Tibial artery (tissue), 4 donors: ENCODE results near the gene BTG4.

Experiments used
- DNase-seq, 2 donors: peaks; one replicate each; pipeline ENCODE4 v3.0.0-alpha.2; 2019
- H3K27ac ChIP-seq, 2 donors: fragments of 200-600 bp; sonication (generic) in 1 of 2; 1 replicate in 1 of 2; 2 replicates in 1 of 2; pipeline ENCODE4 v1.5.1; 2018 to 2019; ENCODE audit warnings: mild to moderate bottlenecking in 1 of 2
- H3K27me3 ChIP-seq, 2 donors: fragments of 200-600 bp; sonication (generic) in 1 of 2; one replicate each; pipeline versions ENCODE4 v1.5.1 to v1.6.0; 2016 to 2019
- H3K36me3 ChIP-seq, 3 donors: fragments of 200-600 bp; sonication (generic) in 2 of 3; one replicate each; pipeline ENCODE4 v1.5.1; 2016 to 2019; ENCODE audit warnings: mild to moderate bottlenecking in 2 of 3
- H3K4me1 ChIP-seq, 4 donors: fragments of 200-600 bp; sonication (generic) in 2 of 4; 1 replicate in 3 of 4; 2 replicates in 1 of 4; pipeline ENCODE4 v1.5.1; 2016 to 2019
- H3K4me3 ChIP-seq, 2 donors: fragments of 200-600 bp; sonication (generic) in 1 of 2; 1 replicate in 1 of 2; 2 replicates in 1 of 2; pipeline ENCODE4 v1.5.1; 2018 to 2019; ENCODE audit warnings: mild to moderate bottlenecking in 2 of 2
- H3K9me3 ChIP-seq, 3 donors: fragments of 200-600 bp; sonication (generic) in 1 of 3; one replicate each; pipeline ENCODE4 v1.5.1; 2016 to 2019
- CTCF ChIP-seq, 2 experiments: fragments of 200-600 bp in 1 of 2; fragments of 450-650 bp in 1 of 2; IDR thresholded peaks; one replicate each; pipeline ENCODE4 v1.5.1; 2017 to 2019; ENCODE audit warnings: antibody characterized with exemption in 2 of 2, mild to moderate bottlenecking in 1 of 2, moderate library complexity in 1 of 2
- intact Hi-C: fragments of 100-400 bp; cut with DNase I; formaldehyde crosslinking; loops from one replicate; pipeline ENCODE4 v1.15.0; 2023; ENCODE audit warnings: low total_unique reads

The BTG4 gene

GRCh38 chr11:111474432-111474831 lies 37.8 kb downstream of the BTG4 start:
- DNase-seq: no peak
- no peak for TF ChIP-seq CTCF (IDR thresholded peaks at IDR 0.05)
- H3K27me3 ChIP-seq: peaks cover 0 to 7% of the 10 kb centered on the region in 2 donors
- no peak overlapping the region for H3K4me3 ChIP-seq
- H3K36me3 ChIP-seq: no peaks in the 10 kb centered on the region
- H3K9me3 ChIP-seq: no peaks in the 10 kb centered on the region
- intact Hi-C loops: no loop called here
- H3K27ac ChIP-seq: no peak overlapping the region
- H3K4me1 ChIP-seq: no peaks in the 10 kb centered on the region

- intact Hi-C loops: no loop called here
- H3K27me3 ChIP-seq: no peaks in the 10 kb centered on the region
- TF ChIP-seq CTCF (IDR thresholded peaks at IDR 0.05): no peak
- H3K4me1 ChIP-seq: no peaks in the 10 kb centered on the region
- no peak overlapping the region for H3K4me3 ChIP-seq
- no peaks in the 10 kb centered on the region for H3K9me3 ChIP-seq
- H3K36me3 ChIP-seq: no peaks in the 10 kb centered on the region
- no peak overlapping the region for H3K27ac ChIP-seq
- no peak for DNase-seq
These were observed 40.0 kb downstream of the BTG4 start for GRCh38 chr11:111472228-111472627.

- DNase-seq: no peak
These were observed 43.0 kb downstream of the BTG4 start for GRCh38 chr11:111469200-111469599.

GRCh38 chr11:111466615-111467014 lies 45.6 kb downstream of the BTG4 start:
- H3K36me3 ChIP-seq: no peaks in the 10 kb centered on the region
- H3K27ac ChIP-seq: no peak overlapping the region
- intact Hi-C loops: no loop called here
- H3K4me3 ChIP-seq: no peak overlapping the region
- H3K27me3 ChIP-seq: peaks cover 0 to 2% of the 10 kb centered on the region in 2 donors
- no peaks in the 10 kb centered on the region for H3K4me1 ChIP-seq
- TF ChIP-seq CTCF (IDR thresholded peaks at IDR 0.05): no peak
- no peaks in the 10 kb centered on the region for H3K9me3 ChIP-seq
- DNase-seq: no peak

More at GRCh38 chr11:111469200-111469599, 43.0 kb downstream of the BTG4 start:
- intact Hi-C loops: no loop called here
- Histone ChIP-seq H3K27ac (no peak overlapping the region), H3K9me3 (no peaks in the 10 kb centered on the region), H3K4me3 (no peak overlapping the region), H3K4me1 (no peaks in the 10 kb centered on the region), H3K27me3 (peaks cover 0 to 2% of the 10 kb centered on the region in 2 donors), H3K36me3 (no peaks in the 10 kb centered on the region)
- TF ChIP-seq CTCF (IDR thresholded peaks at IDR 0.05): no peak

- peaks cover 0 to 8% of the 10 kb centered on the region in 2 donors for H3K27me3 ChIP-seq
- H3K27ac ChIP-seq: no peak overlapping the region
- no peaks in the 10 kb centered on the region for H3K36me3 ChIP-seq
- H3K4me1 ChIP-seq: no peaks in the 10 kb centered on the region
- DNase-seq: no peak
- H3K9me3 ChIP-seq: no peaks in the 10 kb centered on the region
- no peak overlapping the region for H3K4me3 ChIP-seq
- no peak for TF ChIP-seq CTCF (IDR thresholded peaks at IDR 0.05)
- intact Hi-C loops: no loop called here
These were observed 46.8 kb downstream of the BTG4 start for GRCh38 chr11:111465400-111465799.

GRCh38 chr11:111463276-111463675 lies 48.9 kb downstream of the BTG4 start:
- no peak for TF ChIP-seq CTCF (IDR thresholded peaks at IDR 0.05)
- Histone ChIP-seq H3K27me3 (peaks cover 0 to 17% of the 10 kb centered on the region in 2 donors), H3K4me1 (no peaks in the 10 kb centered on the region), H3K4me3 (no peak overlapping the region), H3K36me3 (no peaks in the 10 kb centered on the region), H3K27ac (no peak overlapping the region), H3K9me3 (no peaks in the 10 kb centered on the region)
- intact Hi-C loops: no loop called here
- no peak for DNase-seq
